ENCODE data around the gene USP40. TPM values are rescaled to one million over a fixed set of nuclear protein-coding genes. Genes with fewer than 3 reads are reported as not detected.
A peak's percentile ranks its signal among the peaks of the same experiment; 100 is the strongest.

Gene USP40
- total RNA-seq, 2 donors from 2014 or later, result 25.9 to 31.9 TPM

DNA sequence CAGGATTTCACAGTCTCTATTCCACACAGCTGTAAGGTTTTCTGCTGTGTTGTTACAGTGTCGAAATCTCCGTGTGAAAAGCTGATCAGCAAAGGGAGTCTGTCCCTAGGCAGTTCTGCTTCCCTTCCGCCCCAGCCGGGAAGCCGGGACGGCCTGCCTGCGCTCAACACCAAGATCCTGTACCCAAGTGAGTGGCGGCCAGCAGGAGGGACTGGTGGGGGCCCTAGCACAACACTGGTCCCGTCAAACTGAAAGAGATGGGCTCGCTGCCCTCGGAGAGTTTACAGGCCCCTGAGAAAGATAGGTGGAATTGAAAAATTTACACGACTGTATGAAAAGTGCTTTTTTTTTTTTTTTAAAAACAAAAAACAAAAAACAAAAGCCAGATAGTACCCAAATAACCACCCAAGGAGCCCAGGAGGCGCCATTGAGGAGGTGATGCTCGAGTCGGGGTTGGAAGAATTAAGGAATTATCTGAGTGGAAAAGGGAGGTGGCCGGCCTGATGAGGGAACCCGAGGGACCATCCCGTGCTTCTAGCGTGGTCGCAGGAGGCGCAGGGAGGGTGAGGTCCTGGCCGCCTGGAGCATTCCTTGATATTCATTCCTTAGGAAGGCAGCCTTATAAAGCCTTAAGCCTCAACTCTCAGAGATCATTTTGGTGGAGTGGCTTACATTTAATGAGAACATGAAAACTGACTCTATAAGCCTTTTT is 115.6 kb downstream of the USP40 start:
- intact Hi-C loops (cut with DNase I), result no loop called here
- DNase-seq (ENCODE audit: low spot score), result peak; percentile 72

GRCh38 chr2:233449921-233450863 is 116.4 kb downstream of the USP40 start:
- intact Hi-C loops (cut with DNase I), result loop anchor here (5.0 to 10.0 kb wide), 3 partner anchors 95 to 492 kb away; partner anchors contain the start of gene DGKD (in 2 of the 2)
- DNase-seq (ENCODE audit: low spot score), result peak; percentile 75

DNA sequence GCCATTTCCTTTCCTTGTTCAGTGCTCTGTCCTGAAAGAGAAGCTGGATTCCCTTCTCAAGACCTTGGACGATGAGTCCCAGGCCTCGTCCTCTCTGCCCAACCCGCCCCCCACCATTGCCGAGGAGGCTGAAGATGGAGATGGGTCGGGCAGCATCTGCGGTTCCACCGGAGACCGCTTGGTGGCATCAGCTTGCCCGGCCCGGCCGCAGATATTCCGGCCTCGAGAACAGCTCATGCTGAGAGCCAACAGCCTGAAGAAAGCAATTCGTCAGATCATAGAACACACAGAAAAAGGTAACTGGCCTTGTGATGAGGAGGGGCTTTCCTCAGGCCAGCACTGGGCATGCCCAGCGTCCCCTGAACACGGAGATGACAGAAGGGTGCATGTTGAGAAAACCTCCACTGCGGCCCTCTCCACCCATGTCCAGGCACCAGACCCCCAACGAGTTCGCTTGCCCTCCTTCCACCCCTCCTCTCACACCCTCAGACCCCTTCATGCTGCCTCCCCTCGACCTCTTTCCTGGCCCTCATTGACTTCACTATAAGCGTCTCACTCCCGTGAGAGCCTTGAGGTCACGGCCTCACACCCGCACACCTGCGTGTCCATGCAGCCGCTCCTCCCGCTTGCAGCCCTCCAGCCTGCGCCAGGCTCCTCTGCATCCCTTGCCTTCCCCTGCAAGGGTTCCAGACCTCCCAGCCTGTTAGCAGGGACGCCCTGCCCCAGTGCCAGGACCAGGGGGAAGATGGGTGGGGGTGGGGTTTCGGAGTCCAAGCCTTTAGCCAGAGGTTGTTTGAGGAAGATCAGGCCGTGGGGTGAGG is 117.3 kb downstream of the USP40 start:
- intact Hi-C loops (cut with DNase I), result loop anchor here (5.0 to 10.0 kb wide), 3 partner anchors 94 to 493 kb away; partner anchors contain the start of gene DGKD (in 2 of the 2)
- peak; percentile 82 for DNase-seq (ENCODE audit: low spot score)

DNA sequence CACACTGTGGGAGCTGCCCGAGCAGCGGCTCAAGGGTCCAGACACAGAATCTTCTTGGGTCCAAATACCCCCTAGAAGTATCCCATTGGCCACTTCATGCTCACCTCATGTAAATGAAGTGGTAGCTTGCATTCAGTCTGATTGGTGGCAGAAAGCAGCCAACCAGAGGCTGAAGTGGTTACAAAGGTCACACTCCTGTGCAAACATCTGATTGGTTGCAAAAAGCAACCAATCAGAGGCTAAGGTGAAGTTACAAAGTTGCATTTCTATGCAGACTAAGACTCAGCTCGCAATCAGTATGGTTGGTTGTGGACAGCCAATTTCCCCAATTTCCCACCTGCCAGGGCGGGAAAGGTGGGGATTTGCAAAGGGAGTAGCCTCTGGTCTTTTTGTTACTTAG is 118.0 kb downstream of the USP40 start:
- intact Hi-C loops (cut with DNase I), result loop anchor here (5.0 to 10.0 kb wide), 3 partner anchors 94 to 494 kb away; partner anchors contain the start of gene DGKD (in 2 of the 2)
- peak; percentile 19 for DNase-seq (ENCODE audit: low spot score)

DNA sequence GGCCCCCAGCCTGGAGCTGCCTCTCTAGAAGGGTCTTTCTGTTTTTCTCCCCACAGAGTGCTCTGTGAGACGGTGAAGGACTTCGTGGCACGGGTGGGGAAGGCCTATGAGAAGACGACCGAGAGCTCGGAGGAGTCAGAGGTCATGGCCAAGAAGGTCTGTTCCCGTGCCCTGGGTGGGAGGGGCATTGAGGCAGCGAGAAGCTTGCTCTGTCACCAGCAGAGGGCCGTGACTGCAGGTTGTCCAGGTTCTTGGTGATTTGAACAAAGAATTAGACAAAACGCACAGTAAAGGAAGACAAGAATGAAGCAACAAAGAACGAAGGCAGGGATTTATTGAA is 118.4 kb downstream of the USP40 start:
- peak; percentile 70 for DNase-seq (ENCODE audit: low spot score)
- intact Hi-C loops (cut with DNase I), result loop anchor here (5.0 to 10.0 kb wide), 3 partner anchors 93 to 494 kb away; partner anchors contain the start of gene DGKD (in 2 of the 2)

GRCh38 chr2:233447506-233448219 is 118.9 kb downstream of the USP40 start:
- peak; percentile 28 for DNase-seq (ENCODE audit: low spot score)
- intact Hi-C loops (cut with DNase I), result loop anchor here (5.0 to 10.0 kb wide), 3 partner anchors 93 to 495 kb away; partner anchors contain the start of gene DGKD (in 2 of the 2)

DNA sequence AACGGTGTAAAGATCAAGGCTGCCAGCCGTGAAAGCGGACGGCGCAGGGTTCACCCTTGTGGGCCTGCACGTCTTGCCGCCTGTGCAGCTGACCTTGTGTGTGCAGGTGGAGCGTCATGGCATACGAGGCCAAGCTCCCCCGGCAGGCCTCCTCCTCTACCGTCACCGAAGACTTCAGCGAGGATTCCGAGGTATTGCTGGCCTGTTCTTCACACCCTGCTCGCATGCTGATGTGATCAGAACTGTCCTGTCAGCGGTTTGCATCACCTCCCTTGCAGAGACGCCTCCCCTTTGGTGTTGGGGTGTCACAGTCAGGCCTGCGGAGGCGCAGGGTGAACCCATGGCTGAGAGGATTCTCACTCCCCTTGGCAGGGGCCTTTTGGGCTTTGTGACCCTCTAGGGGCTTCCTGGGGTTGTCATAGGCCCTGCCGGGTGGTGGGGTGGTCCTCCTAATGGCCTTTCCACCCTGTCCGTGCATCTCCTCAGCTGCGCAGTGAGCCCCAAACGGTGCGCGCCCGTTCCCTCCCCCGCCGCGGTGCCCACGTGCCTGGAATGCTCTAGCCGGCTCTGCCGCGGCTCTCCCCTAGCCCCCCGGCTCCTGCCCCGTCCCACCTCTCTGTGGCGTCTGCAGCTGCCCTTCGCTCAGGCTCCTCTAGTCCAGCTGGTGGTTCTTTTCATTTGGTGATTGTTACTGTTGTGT is 119.8 kb downstream of the USP40 start:
- DNase-seq (ENCODE audit: low spot score), result peak; percentile 75

DNA sequence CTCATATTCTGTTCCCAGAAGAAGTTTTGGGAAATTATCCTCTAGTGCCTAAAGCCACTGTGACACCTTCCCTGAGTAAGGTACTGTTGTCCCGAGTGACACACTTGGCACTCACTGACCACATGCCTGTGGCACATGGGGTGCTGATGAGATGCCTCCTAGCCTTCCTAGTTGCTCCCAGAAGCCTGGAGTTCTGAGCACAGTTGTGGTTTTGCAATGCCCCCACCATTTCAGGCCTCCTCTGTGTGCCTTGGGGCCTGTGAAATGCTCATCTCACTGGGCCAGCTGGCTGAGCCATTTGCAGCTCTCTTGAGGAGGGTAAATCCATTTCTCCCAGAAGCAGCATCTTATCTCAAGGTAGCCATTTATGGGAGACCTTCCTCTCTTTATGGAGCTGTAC is 120.5 kb downstream of the USP40 start:
- intact Hi-C loops (cut with DNase I), result loop anchor here (5.0 to 10.0 kb wide), 3 partner anchors 91 to 496 kb away; partner anchors contain the start of gene DGKD (in 2 of the 2)
- DNase-seq (ENCODE audit: low spot score), result peak; percentile 54

More for the DNA sequence above, 119.8 kb downstream of the USP40 start:
- intact Hi-C loops (cut with DNase I), result loop anchor here (5.0 to 10.0 kb wide), 3 partner anchors 92 to 496 kb away; partner anchors contain the start of gene DGKD (in 2 of the 2)

DNA sequence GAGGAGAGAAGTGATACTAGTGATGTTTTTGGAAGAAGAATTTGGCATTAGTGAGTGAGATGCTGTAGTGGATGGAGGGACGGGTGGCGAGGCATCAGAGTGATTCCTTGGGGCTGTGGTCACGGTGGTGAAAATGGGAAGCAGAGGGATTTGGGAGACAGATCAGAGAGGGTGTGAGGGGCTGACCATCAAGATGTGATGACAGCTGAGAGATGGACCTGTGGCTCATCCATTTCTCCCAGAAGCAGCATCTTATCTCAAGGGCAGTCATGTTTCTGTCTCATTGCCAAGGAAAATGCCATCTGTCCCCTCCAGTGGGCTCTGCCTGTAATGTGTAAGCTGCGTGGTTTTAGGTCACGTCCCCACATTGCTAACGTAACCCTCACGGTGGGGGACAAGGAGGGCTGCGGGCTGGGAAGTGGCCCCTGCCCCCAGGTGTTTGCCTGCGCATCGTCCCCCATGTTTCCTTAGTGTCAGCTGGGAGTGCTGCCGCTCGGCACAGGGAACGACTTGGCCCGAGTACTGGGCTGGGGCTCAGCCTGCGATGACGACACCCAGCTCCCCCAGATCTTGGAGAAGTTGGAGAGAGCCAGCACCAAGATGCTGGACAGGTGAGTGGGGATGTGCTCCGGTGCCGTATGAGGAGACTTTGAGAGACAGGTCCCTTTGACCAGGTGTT is 121.3 kb downstream of the USP40 start:
- intact Hi-C loops (cut with DNase I), result loop anchor here (5.0 to 10.0 kb wide), 3 partner anchors 90 to 497 kb away; partner anchors contain the start of gene DGKD (in 2 of the 2)

DNA sequence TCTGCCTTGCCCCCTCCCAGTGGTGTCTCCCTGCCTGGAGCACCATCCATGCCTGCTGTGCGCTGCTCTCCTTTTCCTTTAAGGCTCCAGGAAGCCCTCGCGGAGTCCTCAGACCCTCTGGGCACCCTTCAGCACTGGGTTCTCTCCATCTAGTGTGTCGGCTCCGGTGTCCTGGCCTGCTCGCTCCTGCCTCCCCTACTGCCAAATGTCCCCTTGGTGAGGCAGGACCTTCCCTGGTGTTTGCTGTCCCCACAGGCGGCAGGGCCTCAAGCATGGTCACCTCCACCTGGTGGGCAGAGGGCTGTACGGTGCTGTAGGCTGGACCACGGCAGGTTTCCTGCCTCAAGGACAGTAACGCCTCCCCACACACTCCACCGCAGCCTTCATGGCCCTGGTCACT is 122.1 kb downstream of the USP40 start:
- DNase-seq (ENCODE audit: low spot score), result peak; percentile 22
- intact Hi-C loops (cut with DNase I), result loop anchor here (5.0 to 10.0 kb wide), 3 partner anchors 82 to 152 kb away; partner anchors contain the start of gene DGKD (in 1 of the 2)

More for the DNA sequence above, 121.3 kb downstream of the USP40 start:
- peak; percentile 30 for DNase-seq (ENCODE audit: low spot score)

DNA sequence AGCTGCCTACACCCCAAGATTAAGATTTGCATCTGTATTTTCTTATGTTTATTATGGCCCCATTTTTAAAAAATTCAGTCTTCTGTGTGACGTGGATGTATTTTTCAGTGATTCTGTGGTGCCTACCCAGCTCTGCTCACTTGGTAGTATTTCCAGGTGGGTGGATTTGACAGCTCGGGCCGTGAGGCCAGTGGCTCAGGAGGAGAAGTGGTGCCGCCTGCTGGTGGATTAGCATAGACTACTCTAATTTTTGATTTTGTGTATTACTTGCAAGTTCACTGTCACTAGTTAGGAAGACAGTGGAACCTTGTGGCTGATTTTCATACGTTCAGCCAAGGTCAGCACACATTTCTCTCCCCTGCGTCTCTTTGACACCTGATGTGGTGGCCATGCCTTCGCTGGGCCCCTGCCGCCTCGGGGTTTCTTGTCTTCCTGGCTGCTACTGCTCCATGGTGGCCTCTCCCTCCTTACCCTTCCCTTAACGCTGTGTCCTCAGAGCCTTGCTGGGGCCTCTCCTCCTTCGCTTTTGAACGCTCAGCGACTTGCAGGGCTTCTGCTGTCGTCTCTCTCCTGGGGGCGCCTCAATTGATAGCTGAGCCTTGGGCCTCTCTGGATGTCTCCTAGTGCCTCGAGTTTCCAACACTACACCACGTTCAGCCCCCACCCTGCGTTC is 122.9 kb downstream of the USP40 start:
- DNase-seq (ENCODE audit: low spot score), result peak; percentile 90
- intact Hi-C loops (cut with DNase I), result loop anchor here (5.0 to 10.0 kb wide), 3 partner anchors 81 to 151 kb away; partner anchors contain the start of gene DGKD (in 1 of the 2)

GRCh38 chr2:233442028-233442310 is 124.6 kb downstream of the USP40 start:
- DNase-seq (ENCODE audit: low spot score), result peak; percentile 50

GRCh38 chr2:233441161-233442027 is 125.2 kb downstream of the USP40 start:
- DNase-seq (ENCODE audit: low spot score), result peak; percentile 67
- intact Hi-C loops (cut with DNase I), result loop anchor here (5.0 to 10.0 kb wide), 3 partner anchors 79 to 149 kb away; partner anchors contain the start of gene DGKD (in 1 of the 2)

More at GRCh38 chr2:233442028-233442310, 124.6 kb downstream of the USP40 start:
- intact Hi-C loops (cut with DNase I), result loop anchor here (5.0 to 10.0 kb wide), 3 partner anchors 80 to 150 kb away; partner anchors contain the start of gene DGKD (in 1 of the 2)

- no peak for DNase-seq (ENCODE audit: low spot score)
- intact Hi-C loops (cut with DNase I), result loop anchor here (5.0 to 10.0 kb wide), 3 partner anchors 78 to 148 kb away; partner anchors contain the start of gene DGKD (in 1 of the 2)
Measured at GRCh38 chr2:233440714-233441113, 125.9 kb downstream of the USP40 start.

GRCh38 chr2:233440314-233440713 is 126.3 kb downstream of the USP40 start:
- DNase-seq (ENCODE audit: low spot score), result peak; percentile 67
- intact Hi-C loops (cut with DNase I), result loop anchor here (5.0 to 10.0 kb wide), 3 partner anchors 78 to 148 kb away; partner anchors contain the start of gene DGKD (in 1 of the 2)

Measured in posterior vena cava (tissue), 2 donors.